GM19351 (cell line): ENCODE results near the gene UBAC2.

Source experiments
- ATAC-seq: cut with Tn5 transposase; IDR thresholded peaks from one replicate; pipeline ENCODE4 v1.9.1; 2021; ENCODE audit warnings: mild to moderate bottlenecking, moderate library complexity; ENCODE audit not compliant: unreplicated experiment

Gene UBAC2, protein sequence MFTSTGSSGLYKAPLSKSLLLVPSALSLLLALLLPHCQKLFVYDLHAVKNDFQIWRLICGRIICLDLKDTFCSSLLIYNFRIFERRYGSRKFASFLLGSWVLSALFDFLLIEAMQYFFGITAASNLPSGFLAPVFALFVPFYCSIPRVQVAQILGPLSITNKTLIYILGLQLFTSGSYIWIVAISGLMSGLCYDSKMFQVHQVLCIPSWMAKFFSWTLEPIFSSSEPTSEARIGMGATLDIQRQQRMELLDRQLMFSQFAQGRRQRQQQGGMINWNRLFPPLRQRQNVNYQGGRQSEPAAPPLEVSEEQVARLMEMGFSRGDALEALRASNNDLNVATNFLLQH

DNA sequence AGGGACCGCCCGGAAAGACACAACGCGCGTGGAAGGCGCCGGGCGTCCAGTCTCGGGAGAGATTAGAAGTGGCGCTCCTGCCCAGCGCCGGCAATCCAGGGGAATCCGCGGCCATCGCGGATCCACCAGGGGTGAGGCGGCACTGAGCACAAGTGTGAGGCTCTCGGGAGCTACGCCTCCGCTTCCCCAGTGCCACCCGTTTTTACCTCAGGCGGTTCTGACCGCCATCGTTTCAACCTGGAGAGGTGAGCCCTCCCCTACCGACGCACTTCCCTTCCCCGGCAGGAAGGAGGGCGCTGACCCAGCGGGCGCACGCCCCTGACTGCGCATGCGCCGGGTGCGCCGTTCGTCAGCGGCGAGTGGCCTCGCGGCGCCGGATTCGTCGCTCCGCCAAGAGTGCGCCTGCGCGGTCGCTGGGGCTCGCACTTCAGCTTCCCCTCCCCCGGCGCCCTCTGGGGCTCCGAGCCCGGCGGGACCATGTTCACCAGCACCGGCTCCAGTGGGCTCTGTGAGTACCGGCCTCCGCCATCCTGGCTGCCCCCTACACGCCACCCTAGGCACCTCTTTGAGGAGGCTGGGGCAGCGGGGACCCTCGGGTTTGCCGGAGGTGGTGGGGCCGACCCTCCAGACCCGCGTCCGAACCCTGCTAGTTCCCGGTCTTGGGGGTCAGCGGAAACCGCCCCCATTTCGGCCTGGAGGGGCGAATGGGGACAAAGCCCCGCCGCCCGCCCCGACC lies at the start of gene UBAC2:
Gene UBAC2 (plus strand): TSS at position 423 of the 736 bp plus-strand sequence. CDS start 55 bp downstream, at position 478.
- ATAC-seq, result peak; percentile 61

DNA sequence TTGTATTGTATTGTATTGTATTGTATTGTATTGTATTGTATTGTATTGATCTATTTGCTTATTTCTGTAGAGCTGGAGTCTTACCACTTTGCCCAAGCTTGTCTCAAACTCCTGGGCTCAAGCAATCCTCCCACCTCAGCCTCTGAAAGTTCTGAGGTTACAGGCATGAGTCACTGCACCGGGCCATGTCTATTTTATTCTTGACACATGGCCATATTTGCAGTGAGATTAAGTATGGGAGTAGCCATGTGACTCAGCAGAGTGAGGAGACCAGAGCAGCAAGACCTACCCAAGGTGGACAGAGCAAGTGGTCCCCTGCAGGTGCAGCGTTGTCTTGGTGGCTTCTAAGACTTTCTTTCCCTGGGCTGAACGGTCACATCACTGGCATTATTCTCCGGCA lies 49.1 kb upstream of the UBAC2 start:
- ATAC-seq, result peak; percentile 93

DNA sequence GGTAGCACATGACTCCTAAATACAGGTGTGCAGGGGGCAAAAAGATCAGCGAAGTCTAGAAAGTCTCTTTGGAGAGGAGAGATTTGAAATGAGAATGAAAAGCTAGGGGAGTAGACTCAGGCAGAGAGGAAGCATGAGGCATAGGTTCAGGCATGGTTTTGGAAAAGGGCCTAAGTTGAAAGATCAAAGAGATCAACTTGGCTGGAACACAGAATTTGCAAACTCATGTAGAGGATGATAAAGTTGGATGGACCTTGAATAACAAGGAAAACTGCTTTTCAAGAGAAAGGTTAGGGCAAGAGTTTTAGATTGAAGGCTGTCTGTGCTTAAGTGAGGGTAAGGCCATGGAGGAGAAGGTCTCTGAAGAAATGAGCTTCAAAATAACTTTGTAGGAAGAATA lies 47.4 kb upstream of the UBAC2 start:
- no peak for ATAC-seq

DNA sequence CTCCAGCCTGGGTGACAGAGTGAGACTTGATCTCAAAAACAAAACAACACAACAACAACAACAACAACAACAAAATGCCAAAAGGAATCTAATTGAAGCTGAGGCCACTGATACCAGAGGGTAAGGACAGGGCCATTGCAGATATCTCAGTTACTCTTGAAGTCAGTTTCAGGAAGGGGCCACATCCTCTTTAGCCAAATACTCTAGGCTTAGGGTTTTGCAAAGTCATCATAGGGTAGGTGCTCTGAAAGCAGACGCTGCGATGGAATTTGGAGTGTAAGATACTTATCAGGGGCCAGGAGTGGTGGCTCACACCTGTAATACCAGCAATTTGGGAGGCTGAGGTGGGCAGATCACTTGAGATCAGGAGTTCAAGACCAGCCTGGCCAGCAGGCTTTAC lies 46.6 kb upstream of the UBAC2 start:
- peak; percentile 41 for ATAC-seq

DNA sequence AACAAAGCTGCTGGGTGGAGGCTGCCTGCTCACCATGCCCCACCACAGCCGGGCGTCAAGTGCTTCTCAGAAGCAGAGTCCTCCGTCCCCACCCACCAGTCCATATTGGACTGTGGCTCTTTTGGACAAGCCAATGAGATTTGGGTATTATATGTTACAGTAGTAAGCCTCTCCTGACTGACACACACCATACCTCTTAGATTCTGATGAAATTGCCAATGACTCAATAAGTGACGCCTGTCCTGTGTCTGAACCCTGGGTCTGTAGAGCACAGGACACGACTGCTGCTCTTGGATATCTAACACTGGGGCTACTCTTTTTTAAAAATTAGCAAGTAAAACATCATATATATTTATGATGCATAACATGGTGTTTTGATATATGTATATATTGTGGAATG lies 44.8 kb upstream of the UBAC2 start:
- no peak for ATAC-seq

DNA sequence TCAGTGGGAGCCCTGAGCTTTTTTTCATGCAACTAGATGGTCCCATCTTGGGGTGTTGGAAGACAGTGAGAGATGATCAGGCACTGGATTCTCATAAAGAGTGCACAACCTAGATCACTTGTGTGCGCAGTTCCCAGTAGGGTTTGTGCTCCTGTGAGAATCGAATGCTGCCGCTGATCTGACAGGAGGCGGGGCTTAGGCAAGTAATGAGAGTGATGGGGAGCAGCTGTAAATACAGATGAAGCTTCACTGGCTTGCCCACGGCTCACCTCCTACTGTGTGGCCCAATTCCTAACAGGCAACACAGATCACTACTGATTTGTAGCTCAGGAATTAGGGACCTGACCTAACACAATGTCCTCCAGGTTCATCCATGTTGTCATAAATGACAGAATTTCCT lies 43.6 kb upstream of the UBAC2 start:
- ATAC-seq, result no peak

DNA sequence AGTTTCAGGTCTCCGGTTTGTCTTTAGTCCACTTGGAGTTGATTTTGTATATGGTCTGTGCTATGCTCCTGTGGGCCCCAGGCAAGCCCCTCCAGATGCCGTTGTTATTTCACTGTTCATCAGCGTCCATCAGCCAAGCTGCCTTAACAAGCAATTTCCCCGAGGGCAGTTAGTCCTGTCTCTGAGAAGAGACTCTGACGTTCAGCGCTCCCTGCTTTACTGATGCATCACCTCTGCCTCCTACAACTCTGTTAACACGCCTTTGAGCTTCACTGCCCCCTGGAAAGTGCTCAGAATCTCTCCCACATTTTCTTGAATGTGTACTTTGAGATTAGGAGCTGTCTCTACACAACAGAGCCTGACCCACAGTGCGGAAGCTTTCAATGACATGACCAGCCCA lies 41.8 kb upstream of the UBAC2 start:
- ATAC-seq, result no peak

DNA sequence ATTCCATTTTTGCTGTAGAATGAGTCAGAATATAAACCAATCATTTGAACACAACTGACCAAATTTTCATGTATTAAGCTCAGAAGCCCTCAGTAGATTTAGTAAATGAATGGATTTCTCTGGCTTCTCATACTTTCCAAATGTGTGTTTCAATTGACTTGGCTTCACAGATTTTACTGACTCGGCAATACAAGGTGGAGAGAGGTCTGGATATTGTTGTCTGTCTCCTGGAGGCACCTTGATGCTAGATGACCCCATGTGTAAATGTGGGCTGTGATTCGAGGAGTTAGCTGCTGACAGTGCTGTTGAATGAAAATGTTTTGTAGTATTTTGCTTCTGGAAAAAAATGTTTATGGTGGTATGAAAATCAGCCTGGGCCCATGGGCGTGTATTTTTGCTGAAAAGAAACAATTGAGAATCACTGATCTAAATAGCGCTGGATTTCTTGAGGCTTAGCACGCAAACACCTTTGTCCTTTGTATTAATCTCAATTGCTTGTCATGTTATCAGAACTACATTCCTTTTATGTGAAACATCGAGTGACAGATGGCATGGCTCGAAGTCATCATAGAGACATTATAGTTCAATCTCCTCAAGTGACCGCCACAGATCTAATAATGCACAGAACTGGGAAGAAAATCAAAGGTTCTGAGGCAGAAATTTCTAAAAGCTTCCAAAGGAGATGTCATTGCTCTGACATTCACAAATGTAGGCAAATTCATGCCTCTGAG lies 41.2 kb upstream of the UBAC2 start:
- ATAC-seq, result no peak

DNA sequence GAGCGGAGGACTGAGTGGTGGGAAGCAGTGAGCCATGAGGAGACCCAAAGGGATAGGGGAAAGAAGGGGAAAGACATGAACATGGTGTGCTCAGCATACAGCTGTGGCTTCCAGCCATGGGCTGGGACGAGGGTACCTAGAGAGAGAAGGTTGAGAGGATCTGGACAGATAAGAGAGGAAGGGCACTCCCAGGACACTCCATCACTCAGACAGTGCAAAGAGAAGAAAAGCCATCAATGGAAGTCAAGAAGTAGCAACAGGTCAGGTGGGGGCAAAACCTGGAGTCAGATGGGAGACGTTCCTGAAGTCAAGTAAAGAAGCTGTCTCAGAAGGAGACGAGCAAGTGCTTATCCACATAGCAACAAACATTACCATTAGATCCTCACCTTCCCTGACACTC lies 40.2 kb upstream of the UBAC2 start:
- no peak for ATAC-seq

DNA sequence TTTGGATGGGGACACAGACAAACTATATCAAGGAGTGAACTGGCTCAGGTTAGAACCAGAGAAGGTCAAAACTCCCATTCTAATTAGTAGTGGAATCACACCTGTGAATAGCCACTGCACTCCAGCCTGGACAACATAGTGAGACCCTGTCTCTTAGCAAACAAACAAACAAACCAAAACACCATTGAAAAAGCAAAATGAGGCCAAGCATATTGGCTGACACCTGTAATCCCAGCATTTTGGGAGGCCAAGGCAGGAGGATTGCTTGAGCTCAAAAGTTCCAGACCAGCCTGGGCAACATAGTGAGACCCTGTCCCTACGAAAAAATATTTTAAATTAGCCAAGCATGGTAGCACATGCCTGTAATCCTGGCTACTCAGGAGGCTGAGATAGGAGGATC lies 39.1 kb upstream of the UBAC2 start:
- ATAC-seq, result no peak

DNA sequence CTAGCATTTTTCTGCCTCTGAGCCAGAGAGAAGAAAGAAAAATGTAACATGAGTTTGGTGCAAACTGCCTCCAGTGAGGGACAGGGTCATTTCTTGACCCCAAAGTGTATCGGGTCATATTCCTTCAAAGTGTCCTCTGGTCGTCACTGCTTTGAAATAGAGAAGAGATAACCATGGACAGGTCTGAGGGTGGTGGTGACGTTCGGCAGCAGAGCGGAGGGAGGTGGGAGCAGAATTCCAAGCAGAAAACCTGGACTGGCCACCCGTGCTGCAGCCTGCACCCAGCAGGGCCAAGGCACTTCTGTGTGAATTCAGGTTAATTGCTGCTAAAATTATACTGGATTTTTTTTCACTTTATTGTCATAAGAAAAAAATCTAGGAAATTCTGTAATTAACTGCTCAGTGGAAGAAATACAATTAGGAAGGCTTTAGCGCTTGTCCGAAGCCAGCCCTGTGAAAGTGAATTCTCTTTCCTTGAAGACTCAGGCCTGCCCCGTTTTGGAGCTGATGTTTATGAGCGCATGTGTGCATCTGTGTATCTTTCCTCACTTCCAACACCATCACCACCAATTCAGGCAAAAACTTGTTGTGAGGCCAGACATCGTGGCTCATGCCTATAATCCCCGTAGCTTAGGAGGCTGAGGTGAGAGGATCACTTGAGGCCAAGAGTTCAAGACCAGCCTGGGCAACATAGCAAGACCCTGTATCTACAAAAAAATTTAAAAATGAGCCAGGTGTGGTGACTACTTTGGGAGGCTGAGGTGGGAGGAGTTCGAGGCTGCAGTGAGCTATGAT lies 37.9 kb upstream of the UBAC2 start:
- ATAC-seq, result no peak

DNA sequence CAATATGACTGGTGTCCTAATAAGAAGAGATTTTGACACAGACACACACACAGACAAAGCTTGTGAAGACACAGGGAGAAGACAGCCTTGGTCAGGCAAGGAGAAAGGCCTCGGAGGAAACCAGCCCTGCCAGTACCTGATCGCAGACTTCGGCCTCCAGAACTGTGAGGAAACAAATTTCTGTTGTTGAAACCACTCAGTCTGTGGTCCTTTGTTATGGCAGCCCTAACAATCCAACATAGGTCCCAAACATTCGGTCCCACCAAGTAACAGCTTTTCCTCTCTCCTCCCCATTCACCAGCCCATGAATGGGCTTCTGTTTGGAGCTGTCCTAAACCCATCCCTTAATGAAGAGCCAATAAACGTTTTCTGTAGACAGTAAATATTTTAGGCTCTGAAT lies 36.4 kb upstream of the UBAC2 start:
- no peak for ATAC-seq

DNA sequence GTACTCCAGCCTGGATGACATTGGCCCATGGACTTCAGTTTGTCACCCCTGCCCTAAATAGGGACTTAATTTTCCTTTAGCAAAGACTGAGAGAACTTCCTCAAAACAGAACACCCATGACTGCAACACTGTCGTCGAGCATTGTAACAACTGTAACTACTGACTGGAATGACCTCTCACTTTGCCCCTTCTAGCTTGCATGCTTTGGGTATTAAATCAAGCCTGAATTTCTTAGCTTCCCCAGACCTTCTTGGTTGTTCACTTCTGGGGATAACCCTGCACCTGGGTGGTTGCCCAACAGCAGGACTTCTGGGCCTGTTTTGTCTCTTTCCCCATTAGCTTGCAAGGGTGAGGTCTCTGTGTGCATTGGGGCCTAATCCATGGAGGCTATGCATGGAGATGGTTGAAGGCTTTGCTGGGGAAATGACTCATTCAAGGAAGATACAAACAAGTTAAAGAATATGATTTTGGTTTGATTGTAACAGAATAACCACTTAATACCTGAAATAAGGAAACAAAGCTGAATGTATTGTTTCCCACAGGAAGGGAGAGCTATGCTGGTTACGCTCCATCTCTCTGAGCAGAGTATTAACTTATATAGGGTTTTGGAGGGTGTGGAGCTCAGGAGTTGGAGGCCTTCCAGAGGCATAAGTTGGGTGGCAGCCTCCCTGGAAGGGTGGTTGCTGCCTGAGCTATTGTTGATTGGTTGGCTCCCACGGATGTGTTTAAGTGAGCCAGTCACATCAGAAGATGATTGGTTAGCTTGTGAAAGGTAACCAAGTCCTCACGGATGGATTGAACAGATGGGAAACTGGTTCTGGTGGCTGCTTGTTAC lies 34.7 kb upstream of the UBAC2 start:
- no peak for ATAC-seq

DNA sequence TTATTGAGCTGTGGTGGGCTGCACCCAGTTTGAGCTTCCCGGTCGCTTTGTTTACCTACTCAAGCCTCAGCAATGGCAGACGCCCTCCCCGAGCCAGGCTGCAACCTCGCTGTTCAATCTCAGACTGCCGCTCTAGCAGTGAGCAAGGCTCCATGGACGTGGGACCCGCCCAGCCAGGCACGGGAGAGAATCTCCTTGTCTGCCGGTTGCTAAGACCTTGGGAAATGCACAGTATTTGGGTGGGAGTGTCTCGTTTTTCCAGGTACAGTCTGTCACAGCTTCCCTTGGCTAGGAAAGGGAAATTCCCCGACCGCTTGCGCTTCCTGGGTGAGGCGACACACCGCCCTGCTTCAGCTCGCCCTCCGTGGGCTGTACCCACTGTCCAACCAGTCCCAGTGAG lies 27.7 kb upstream of the UBAC2 start:
- no peak for ATAC-seq

DNA sequence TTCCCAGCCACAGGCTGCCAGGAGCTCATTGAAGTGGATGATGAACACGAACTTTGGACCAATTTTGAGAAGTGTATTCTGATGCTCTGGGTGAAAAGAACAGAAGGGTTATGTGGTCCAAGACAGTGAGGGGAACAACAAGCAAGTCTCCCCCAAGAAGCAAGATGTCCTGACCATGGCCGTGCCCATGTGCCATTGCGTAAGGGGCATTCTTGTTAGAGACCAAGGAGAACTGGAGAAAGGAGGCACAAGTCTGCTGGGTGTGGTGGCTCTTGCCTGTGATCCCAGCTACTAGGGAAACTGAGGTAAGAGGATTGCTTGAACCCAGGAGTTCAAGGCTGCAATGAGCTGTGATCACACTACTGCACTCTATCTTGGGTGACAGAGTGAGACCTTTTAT lies 27.0 kb upstream of the UBAC2 start:
- ATAC-seq, result no peak

DNA sequence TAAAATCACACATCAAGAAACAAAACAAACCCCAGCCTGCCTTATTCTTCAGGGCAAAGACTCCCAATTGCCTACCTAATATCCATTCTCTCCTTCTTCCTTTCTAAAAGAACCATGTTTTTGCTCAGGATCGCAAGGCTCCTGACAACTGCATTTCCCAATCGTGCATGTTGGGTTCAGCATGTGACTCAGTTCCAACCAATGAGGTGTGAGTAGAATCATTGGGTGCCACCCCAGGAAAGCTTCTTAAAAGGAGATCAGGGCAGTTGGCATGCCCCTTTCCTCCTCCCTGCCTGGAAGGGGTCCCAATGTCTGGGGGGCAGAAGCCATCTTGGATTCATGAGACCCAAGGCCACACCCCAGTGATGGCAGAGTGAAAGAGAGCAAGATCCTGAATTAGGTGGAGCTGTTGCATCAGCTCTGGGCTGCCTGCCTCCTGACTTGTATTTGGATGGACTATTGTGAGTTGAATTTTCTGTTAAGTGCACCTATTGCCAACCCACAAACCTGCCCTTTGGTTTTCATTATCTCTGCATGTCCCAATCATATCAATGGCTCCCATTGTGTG lies 26.0 kb upstream of the UBAC2 start:
- no peak for ATAC-seq

DNA sequence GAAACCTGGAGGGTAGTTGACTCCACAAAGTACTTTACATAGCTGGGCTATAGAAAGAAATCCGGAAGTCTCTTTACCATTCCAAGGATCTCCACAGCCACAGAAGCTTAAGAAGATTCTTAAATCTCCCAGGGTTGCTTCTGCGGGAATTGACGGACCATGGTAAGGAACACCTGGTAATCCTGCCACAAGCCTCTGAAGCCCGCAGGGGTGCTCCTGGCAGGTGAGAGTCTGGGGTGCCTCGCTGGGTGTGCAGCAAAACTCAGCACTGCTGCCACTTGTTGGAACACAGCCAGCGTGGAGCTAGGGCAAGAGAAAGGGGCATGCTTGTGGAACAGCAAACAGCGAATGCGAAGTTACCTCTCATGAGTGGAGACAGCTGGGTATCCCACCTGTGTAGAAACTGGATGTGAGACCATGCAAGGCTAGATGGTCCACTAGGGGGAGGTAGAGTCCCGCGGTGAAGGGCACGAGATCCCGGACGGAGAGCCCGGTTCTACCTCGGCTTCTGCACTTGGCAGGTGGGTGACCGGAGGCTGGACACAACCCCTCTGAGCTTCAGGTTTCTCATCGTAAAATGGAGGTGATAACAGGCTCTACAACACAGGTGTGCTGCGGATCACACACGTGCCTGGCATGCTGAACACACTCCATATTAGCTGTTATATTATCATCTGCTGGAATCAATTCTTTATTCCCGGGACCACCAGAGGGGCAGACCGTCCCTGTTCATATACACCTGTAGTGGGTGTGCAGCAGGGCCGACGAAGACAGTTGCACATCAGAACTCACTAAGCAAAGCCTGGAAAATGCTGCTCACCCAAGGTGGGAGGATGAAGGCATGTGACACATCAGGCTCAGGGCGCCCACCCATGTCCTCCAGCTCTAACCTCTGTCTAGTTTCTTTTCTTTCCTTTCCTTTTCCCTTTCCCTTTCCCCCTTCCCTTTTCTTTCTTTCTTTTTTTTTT lies 24.1 kb upstream of the UBAC2 start:
- ATAC-seq, result peak; percentile 82

DNA sequence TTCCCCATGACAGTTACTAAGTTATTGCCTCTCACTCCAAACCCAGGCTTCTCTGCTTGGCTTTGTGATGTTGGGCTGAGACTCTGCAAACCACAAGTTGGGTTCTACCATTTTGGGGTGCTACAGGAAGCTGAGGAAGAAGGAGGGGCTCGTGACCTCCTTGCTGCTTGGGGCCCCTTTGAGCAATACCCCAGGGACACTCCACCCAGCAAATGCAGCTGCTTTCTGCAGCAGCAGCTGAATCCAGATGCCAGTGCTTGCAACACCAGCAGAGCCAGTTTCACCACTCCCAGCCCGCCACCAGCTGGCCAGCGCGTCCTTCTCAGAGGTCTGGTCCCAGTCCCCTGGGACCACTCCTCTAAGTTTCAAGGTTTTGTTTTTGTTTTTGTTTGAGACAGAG lies 22.0 kb upstream of the UBAC2 start:
- peak; percentile 57 for ATAC-seq

DNA sequence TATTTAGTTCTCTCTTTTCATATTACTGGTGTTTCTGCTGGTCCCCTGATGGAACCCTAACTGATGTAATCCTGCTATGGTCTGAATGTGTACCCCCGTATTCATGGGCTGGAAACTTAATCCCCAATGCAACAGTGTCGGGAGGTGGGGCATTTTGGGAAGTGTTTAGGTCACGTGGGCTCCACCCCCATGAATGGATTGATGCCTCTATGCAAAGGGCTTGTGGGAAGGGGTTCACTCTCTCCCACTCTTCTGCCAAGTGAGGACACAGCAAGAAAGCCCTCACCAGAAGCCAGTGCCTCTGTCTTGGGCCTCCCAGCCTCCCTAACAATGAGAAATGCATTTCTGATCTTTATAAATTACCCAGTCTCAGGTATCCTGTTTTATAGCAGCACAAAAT lies 21.2 kb upstream of the UBAC2 start:
- no peak for ATAC-seq
